IMR-90 (cell line): ENCODE results near the gene SLC17A9. TPM values are rescaled to one million over a fixed set of nuclear protein-coding genes. Genes with fewer than 3 reads are reported as not detected.

Experiments
- ATAC-seq: fragments of 200-7000 bp; cut with Tn5 transposase; 2 replicates; pipeline ENCODE4 v1.9.1; 2020; ENCODE audit warnings: low read depth, mild to moderate bottlenecking, moderate library complexity
- BruUV-seq: library from RNA; stranded (reverse); fragments of 400-500 nt; replicated peaks from 2 replicates; lab custom pipeline; 2021; lab: Mats Ljungman, UMichigan
- CTCF ChIA-PET: fragments of 300-600 bp; formaldehyde crosslinking; extraction: SDS; loops from one replicate; lab custom pipeline; 2021; ENCODE audit warnings: antibody characterized with exemption; lab: Yijun Ruan, JAX
- POLR2A ChIA-PET: fragments of 300-600 bp; sonication (Branson Sonifier 250); formaldehyde crosslinking; loops from one replicate; lab custom pipeline; 2022; ENCODE audit warnings: antibody characterized with exemption; ENCODE audit not compliant: unreplicated experiment; lab: Charles Lee
- DNase-seq: peaks from one replicate; pipeline ENCODE4 v3.0.0; 2013
- H2AFZ ChIP-seq: replicated peaks from 2 replicates; pipeline ENCODE3; 2013; ENCODE audit warnings: low read length, mild to moderate bottlenecking; ENCODE audit not compliant: poor library complexity
- H2AK5ac ChIP-seq: 2 replicates; pipeline ENCODE4 v1.6.1; 2013; ENCODE audit warnings: low read depth, low read length, inconsistent platforms
- H2AK9ac ChIP-seq: replicated peaks from 2 replicates; pipeline ENCODE3; 2013; ENCODE audit warnings: mild to moderate bottlenecking, low read depth, low read length, moderate library complexity; ENCODE audit not compliant: poor library complexity
- H2BK120ac ChIP-seq: 2 replicates; pipeline ENCODE4 v1.6.1; 2013; ENCODE audit warnings: low read depth, low read length, inconsistent platforms
- H2BK15ac ChIP-seq: 3 replicates; pipeline ENCODE4 v1.6.1; 2013; ENCODE audit warnings: low read depth, low read length, inconsistent platforms
- H2BK20ac ChIP-seq: 2 replicates; pipeline ENCODE4 v1.6.1; 2013; ENCODE audit warnings: low read depth, mild to moderate bottlenecking, inconsistent platforms, low read length, moderate library complexity
- H2BK5ac ChIP-seq: 2 replicates; pipeline ENCODE4 v1.6.1; 2013; ENCODE audit warnings: mild to moderate bottlenecking, low read depth, low read length, inconsistent platforms; ENCODE audit not compliant: poor library complexity, severe bottlenecking
- H3K14ac ChIP-seq: replicated peaks from 2 replicates; pipeline ENCODE4 v1.6.1; 2013; ENCODE audit warnings: low read depth, low read length, inconsistent platforms
- H3K18ac ChIP-seq: 2 replicates; pipeline ENCODE4 v1.6.1; 2013; ENCODE audit warnings: low read depth, low read length, control low read depth
- H3K23ac ChIP-seq: 2 replicates; pipeline ENCODE4 v1.6.1; 2013; ENCODE audit warnings: low read depth, low read length, inconsistent platforms
- H3K27ac ChIP-seq: 2 replicates; pipeline ENCODE4 v1.5.1; 2013; ENCODE audit warnings: mild to moderate bottlenecking, control low read depth, low read length; ENCODE audit not compliant: insufficient read depth
- H3K27me3 ChIP-seq: 2 replicates; pipeline ENCODE4 v1.6.1; 2013; ENCODE audit warnings: low read length; ENCODE audit not compliant: control insufficient read depth, insufficient read depth
- H3K36me3 ChIP-seq: 2 replicates; pipeline ENCODE4 v1.6.1; 2013; ENCODE audit warnings: low read length, mixed read lengths; ENCODE audit not compliant: control insufficient read depth, insufficient read depth
- H3K4ac ChIP-seq: 2 replicates; pipeline ENCODE4 v1.6.1; 2013; ENCODE audit warnings: low read depth, low read length, inconsistent platforms
- H3K4me1 ChIP-seq: 2 replicates; pipeline ENCODE4 v1.6.1; 2013; ENCODE audit warnings: low read length, mixed read lengths; ENCODE audit not compliant: control insufficient read depth, insufficient read depth
- H3K4me2 ChIP-seq: 2 replicates; pipeline ENCODE4 v1.6.1; 2013; ENCODE audit warnings: low read depth, mild to moderate bottlenecking, control low read depth, low read length, moderate library complexity
- H3K4me3 ChIP-seq: 2 replicates; pipeline ENCODE4 v1.5.1; 2013; ENCODE audit warnings: low read depth, mild to moderate bottlenecking, control low read depth, low read length, moderate library complexity; ENCODE audit not compliant: insufficient read depth
- H3K56ac ChIP-seq: 2 replicates; pipeline ENCODE4 v1.6.1; 2013; ENCODE audit warnings: low read length, inconsistent platforms; ENCODE audit not compliant: insufficient read depth; ENCODE audit errors: extremely low read depth
- H3K79me1 ChIP-seq, 2 experiments: 2 replicates each; pipeline ENCODE4 v1.6.1; 2013; ENCODE audit warnings: low read length in 2 of 2, inconsistent platforms in 1 of 2, low read depth in 1 of 2
- H3K9ac ChIP-seq: 2 replicates; pipeline ENCODE4 v1.6.1; 2013; ENCODE audit warnings: low read depth, low read length, control low read depth
- H3K9me1 ChIP-seq: 2 replicates; pipeline ENCODE4 v1.6.1; 2013; ENCODE audit warnings: low read length, inconsistent platforms; ENCODE audit not compliant: insufficient read depth
- H3K9me3 ChIP-seq: 2 replicates; pipeline ENCODE4 v1.6.1; 2013; ENCODE audit warnings: low read length; ENCODE audit not compliant: control insufficient read depth, insufficient read depth
- H4K20me1 ChIP-seq: 2 replicates; pipeline ENCODE4 v1.6.1; 2013; ENCODE audit warnings: low read length, inconsistent platforms; ENCODE audit not compliant: insufficient read depth
- H4K5ac ChIP-seq: 2 replicates; pipeline ENCODE4 v1.6.1; 2013; ENCODE audit warnings: mild to moderate bottlenecking, low read depth, low read length, control low read depth
- H4K8ac ChIP-seq, 2 experiments: 2 replicates each; pipeline ENCODE4 v1.6.1; 2013; ENCODE audit warnings: low read depth in 2 of 2, low read length in 2 of 2, control low read depth in 1 of 2, inconsistent platforms in 1 of 2
- H4K91ac ChIP-seq: 2 replicates; pipeline ENCODE4 v1.6.1; 2013; ENCODE audit warnings: low read depth, low read length, inconsistent platforms; ENCODE audit not compliant: insufficient read depth
- BHLHE40 ChIP-seq: fragments of 150-350 bp; IDR thresholded peaks from 2 replicates; pipeline ENCODE4 v1.6.1; 2016; ENCODE audit warnings: mild to moderate bottlenecking, low read depth, low read length
- CEBPB ChIP-seq: IDR thresholded peaks from 2 replicates; pipeline ENCODE4 v1.6.1; 2012; ENCODE audit warnings: low read depth, low read length, improper control_type of control experiment
- CHD1 ChIP-seq: IDR thresholded peaks from 2 replicates; pipeline ENCODE4 v1.6.1; 2012; ENCODE audit warnings: low read depth, low read length, improper control_type of control experiment
- ELK1 ChIP-seq: fragments of 150-350 bp; IDR thresholded peaks from 2 replicates; pipeline ENCODE4 v1.6.1; 2016; ENCODE audit warnings: low read depth, mild to moderate bottlenecking, low read length, moderate library complexity, borderline replicate concordance
- FOS ChIP-seq: fragments of 150-350 bp; IDR thresholded peaks from 2 replicates; pipeline ENCODE4 v1.6.1; 2016; ENCODE audit warnings: low read depth, low read length
- MAFK ChIP-seq: IDR thresholded peaks from 2 replicates; pipeline ENCODE4 v1.6.1; 2012; ENCODE audit warnings: low read depth, low read length, improper control_type of control experiment
- MAZ ChIP-seq: IDR thresholded peaks from 2 replicates; pipeline ENCODE4 v1.6.1; 2012; ENCODE audit warnings: low read depth, mild to moderate bottlenecking, low read length, improper control_type of control experiment, moderate library complexity, borderline replicate concordance
- MXI1 ChIP-seq: IDR thresholded peaks from 2 replicates; pipeline ENCODE4 v1.6.1; 2012; ENCODE audit warnings: low read depth, mild to moderate bottlenecking, low read length, moderate library complexity, borderline replicate concordance
- NFE2L2 ChIP-seq: fragments of 150-350 bp; IDR thresholded peaks from 2 replicates; pipeline ENCODE4 v1.6.1; 2016; ENCODE audit warnings: low read depth, mild to moderate bottlenecking, low read length
- POLR2A ChIP-seq: IDR thresholded peaks from 2 replicates; pipeline ENCODE4 v1.6.1; 2012; ENCODE audit warnings: mild to moderate bottlenecking, low read depth, low read length
- RAD21 ChIP-seq: IDR thresholded peaks from 2 replicates; pipeline ENCODE4 v1.6.1; 2012; ENCODE audit warnings: low read length, improper control_type of control experiment
- RCOR1 ChIP-seq: IDR thresholded peaks from 2 replicates; pipeline ENCODE4 v1.6.1; 2012; ENCODE audit warnings: mild to moderate bottlenecking, low read length, improper control_type of control experiment; ENCODE audit not compliant: insufficient replicate concordance
- RFX5 ChIP-seq: IDR thresholded peaks from 2 replicates; pipeline ENCODE4 v1.8.0; 2012; ENCODE audit warnings: low read depth, mild to moderate bottlenecking, low read length, moderate library complexity
- SMC3 ChIP-seq: fragments of 150-350 bp; IDR thresholded peaks from 2 replicates; pipeline ENCODE4 v1.6.1; 2016; ENCODE audit warnings: low read depth, mild to moderate bottlenecking, antibody characterized with exemption, low read length, moderate library complexity
- WGBS, 2 experiments: methylation state at CpG; one replicate each; pipeline versions ENCODE4 v1.1.5 to v1.1.7; 2013; ENCODE audit warnings: missing lambda C conversion rate in 2 of 2; ENCODE audit not compliant: insufficient read length in 1 of 2; ENCODE audit errors: extremely low coverage in 2 of 2; 5-methylcytosine and 5-hydroxymethylcytosine counted together
- dilution Hi-C: fragments of 300-500 bp; cut with HindIII; formaldehyde crosslinking; loops from one replicate; pipeline ENCODE4 v1.14.3; 2018; ENCODE audit warnings: low sequenced_read_pairs; ENCODE audit not compliant: unreplicated experiment
- in situ Hi-C: fragments of 300-500 bp; cut with MboI; formaldehyde crosslinking; loops from 3 replicates; pipeline ENCODE4 v1.14.3; 2019; ENCODE audit warnings: low sequenced_read_pairs, inconsistent platforms, mixed read lengths
- intact Hi-C: fragments of 100-400 bp; cut with micrococcal nuclease; formaldehyde crosslinking; loops from 2 replicates; pipeline ENCODE4 v1.10.0; 2022
- polyA plus RNA-seq, 3 experiments: library from polyadenylated mRNA; depleted of rRNA; stranded (reverse); fragments of >200 nt; gene quantifications; 2 replicates each; pipeline ENCODE4 v1.2.3, GENCODE V29; 2012; ENCODE audit warnings: low replicate concordance in 1 of 3
- total RNA-seq: library from RNA; depleted of rRNA; stranded (reverse); fragments of >200 nt; gene quantifications from 2 replicates; pipeline ENCODE4 v1.2.3, GENCODE V29; 2012
- TF ChIP-seq, protein P1 (sequence below): fragments of 150-350 bp; IDR thresholded peaks from 2 replicates; pipeline ENCODE4 v1.6.1; 2017; ENCODE audit warnings: mild to moderate bottlenecking, antibody characterized with exemption, low read length, low read depth
- TF ChIP-seq, protein P2 (sequence below): conservative IDR thresholded peaks from 2 replicates; pipeline ENCODE4 v1.5.1; 2012; ENCODE audit warnings: mild to moderate bottlenecking, low read depth, low read length, improper control_type of control experiment

The SLC17A9 gene
- total and polyA plus RNA-seq, 2 of the 4 experiments (the other 2 are of a cell fraction), result 2.2 to 14.4 TPM

GRCh38 chr20:63003546-63003945 lies 51.0 kb downstream of the SLC17A9 start:
- H2AFZ ChIP-seq, result no peak overlapping the region
- H2AK9ac ChIP-seq, result no peak overlapping the region

More at GRCh38 chr20:63003546-63003945, 51.0 kb downstream of the SLC17A9 start:
- intact Hi-C loops, result no loop called here
- H2BK20ac ChIP-seq, result no peak overlapping the region
- DNase-seq, result no peak
- no peaks in the 10 kb centered on the region for H3K79me1 ChIP-seq
- POLR2A ChIA-PET, result no interaction called here
- TF ChIP-seq MXI1 (no peak), FOS (no peak), RAD21 (no peak), MAZ (no peak), MAFK (no peak), RFX5 (no peak), CHD1 (no peak), POLR2A (no peak), CEBPB (no peak), ELK1 (no peak), SMC3 (no peak), BHLHE40 (no peak), NFE2L2 (no peak), RCOR1 (no peak)
- TF ChIP-seq, protein P1, sequence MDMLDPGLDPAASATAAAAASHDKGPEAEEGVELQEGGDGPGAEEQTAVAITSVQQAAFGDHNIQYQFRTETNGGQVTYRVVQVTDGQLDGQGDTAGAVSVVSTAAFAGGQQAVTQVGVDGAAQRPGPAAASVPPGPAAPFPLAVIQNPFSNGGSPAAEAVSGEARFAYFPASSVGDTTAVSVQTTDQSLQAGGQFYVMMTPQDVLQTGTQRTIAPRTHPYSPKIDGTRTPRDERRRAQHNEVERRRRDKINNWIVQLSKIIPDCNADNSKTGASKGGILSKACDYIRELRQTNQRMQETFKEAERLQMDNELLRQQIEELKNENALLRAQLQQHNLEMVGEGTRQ, result no peak
- TF ChIP-seq, protein P2, sequence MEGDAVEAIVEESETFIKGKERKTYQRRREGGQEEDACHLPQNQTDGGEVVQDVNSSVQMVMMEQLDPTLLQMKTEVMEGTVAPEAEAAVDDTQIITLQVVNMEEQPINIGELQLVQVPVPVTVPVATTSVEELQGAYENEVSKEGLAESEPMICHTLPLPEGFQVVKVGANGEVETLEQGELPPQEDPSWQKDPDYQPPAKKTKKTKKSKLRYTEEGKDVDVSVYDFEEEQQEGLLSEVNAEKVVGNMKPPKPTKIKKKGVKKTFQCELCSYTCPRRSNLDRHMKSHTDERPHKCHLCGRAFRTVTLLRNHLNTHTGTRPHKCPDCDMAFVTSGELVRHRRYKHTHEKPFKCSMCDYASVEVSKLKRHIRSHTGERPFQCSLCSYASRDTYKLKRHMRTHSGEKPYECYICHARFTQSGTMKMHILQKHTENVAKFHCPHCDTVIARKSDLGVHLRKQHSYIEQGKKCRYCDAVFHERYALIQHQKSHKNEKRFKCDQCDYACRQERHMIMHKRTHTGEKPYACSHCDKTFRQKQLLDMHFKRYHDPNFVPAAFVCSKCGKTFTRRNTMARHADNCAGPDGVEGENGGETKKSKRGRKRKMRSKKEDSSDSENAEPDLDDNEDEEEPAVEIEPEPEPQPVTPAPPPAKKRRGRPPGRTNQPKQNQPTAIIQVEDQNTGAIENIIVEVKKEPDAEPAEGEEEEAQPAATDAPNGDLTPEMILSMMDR, result no peak
- H3K9me3 ChIP-seq, result no peaks in the 10 kb centered on the region
- no peak overlapping the region for H4K91ac ChIP-seq
- H4K20me1 ChIP-seq, result peaks cover 3% of the 10 kb centered on the region; the same call in 1 of the 2 replicates
- no peak for ATAC-seq
- H3K27ac ChIP-seq, result no peak overlapping the region
- H3K9ac ChIP-seq, result no peak overlapping the region
- no peak overlapping the region for H3K23ac ChIP-seq
- H2AK5ac ChIP-seq, result no peak overlapping the region
- no CpG with 5 or more reads among the region's 13 CpGs for WGBS, 2 experiments
- H3K9me1 ChIP-seq, result no peaks in the 10 kb centered on the region
- BruUV-seq, result no TSS peak
- no peak overlapping the region for H3K56ac ChIP-seq
- H3K14ac ChIP-seq, result no peak overlapping the region
- H3K27me3 ChIP-seq, result peaks cover 92% of the 10 kb centered on the region
- H3K36me3 ChIP-seq, result no peaks in the 10 kb centered on the region
- H2BK15ac ChIP-seq, result no peak overlapping the region
- CTCF ChIA-PET, result interaction anchor here (0.8 to 0.9 kb wide), 2 partner anchors 11 to 31 kb away, joined by 3 read pairs; no protein-coding TSS in a partner anchor
- no peak overlapping the region for H2BK120ac ChIP-seq
- no peak overlapping the region for H2BK5ac ChIP-seq
- no peak overlapping the region for H3K18ac ChIP-seq
- no peak overlapping the region for H3K4me3 ChIP-seq
- dilution Hi-C loops, result no loop called here
- H3K4ac ChIP-seq, result no peak overlapping the region
- H3K4me2 ChIP-seq, result no peak overlapping the region
- in situ Hi-C loops, result loop anchor here (25.0 kb wide), 1 partner anchor 316 kb away; no protein-coding TSS in a partner anchor
- H3K4me1 ChIP-seq, result no peaks in the 10 kb centered on the region
- no peak overlapping the region for H4K5ac ChIP-seq
- H4K8ac ChIP-seq, result no peak overlapping the region
